Mucosa of rectum (tissue), 2 donors: ENCODE measurements around the gene CFAP46.
"Not testable (repeated sequence)": the region's sequence is repeated elsewhere in the genome, so short reads cannot be mapped to it uniquely, and the experiment has no call there.

Source experiments
- H3K27ac ChIP-seq, 2 donors: one replicate each; pipeline ENCODE4 v1.7.0; 2013; ENCODE audit warnings: inconsistent platforms in 2 of 2, low read depth in 2 of 2, low read length in 2 of 2
- H3K27me3 ChIP-seq, 2 donors: one replicate each; pipeline ENCODE4 v1.7.0; 2013; ENCODE audit warnings: low read length in 2 of 2; ENCODE audit not compliant: control insufficient read depth in 2 of 2, insufficient read depth in 2 of 2
- H3K36me3 ChIP-seq, 2 donors: one replicate each; pipeline ENCODE4 v1.7.0; 2013; ENCODE audit warnings: low read length in 2 of 2; ENCODE audit not compliant: control insufficient read depth in 2 of 2, insufficient read depth in 2 of 2
- H3K4me1 ChIP-seq, 2 donors: one replicate each; pipeline ENCODE4 v1.7.0; 2013; ENCODE audit warnings: low read length in 2 of 2, mild to moderate bottlenecking in 1 of 2; ENCODE audit not compliant: control insufficient read depth in 2 of 2, insufficient read depth in 2 of 2
- H3K4me3 ChIP-seq, 2 donors: one replicate each; pipeline ENCODE4 v1.7.0; 2013; ENCODE audit warnings: low read length in 2 of 2
- H3K9ac ChIP-seq, 2 donors: one replicate each; pipeline ENCODE4 v1.7.0; 2013; ENCODE audit warnings: low read length in 2 of 2, low read depth in 1 of 2, mild to moderate bottlenecking in 1 of 2
- H3K9me3 ChIP-seq, 2 donors: one replicate each; pipeline ENCODE4 v1.7.0; 2013; ENCODE audit warnings: low read length in 2 of 2; ENCODE audit not compliant: control insufficient read depth in 2 of 2
- donor health status: healthy.
- donor health status: Normal muscosa, but diverticular disease.

CFAP46 gene

DNA sequence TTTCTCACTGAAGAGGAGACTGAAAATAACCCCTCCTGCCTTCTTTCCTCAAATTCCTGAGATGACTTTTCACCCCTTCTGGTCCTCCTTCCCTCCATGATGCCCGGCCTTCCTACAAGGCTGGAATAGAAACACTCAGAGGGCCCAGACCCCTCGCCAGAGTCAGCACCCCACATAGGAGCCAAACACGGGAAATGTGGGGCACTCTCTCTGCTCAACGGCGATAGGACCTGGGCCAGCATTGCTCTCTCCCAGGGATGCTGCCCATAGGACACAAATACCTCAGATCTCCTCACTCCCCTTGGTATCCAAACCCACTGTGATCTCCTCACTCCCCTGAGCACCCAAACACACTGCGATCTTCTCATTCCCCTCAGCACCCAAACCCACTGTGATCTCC, 7.4 kb downstream of the CFAP46 start:
- Histone ChIP-seq H3K4me1 (no peaks in the 10 kb centered on the region), H3K36me3 (no peaks in the 10 kb centered on the region), H3K4me3 (no peak overlapping the region), H3K27ac (no peak overlapping the region), H3K27me3 (peaks cover 6 to 7% of the 10 kb centered on the region in 2 donors), H3K9me3 (no peaks in the 10 kb centered on the region), H3K9ac (no peak overlapping the region)

DNA sequence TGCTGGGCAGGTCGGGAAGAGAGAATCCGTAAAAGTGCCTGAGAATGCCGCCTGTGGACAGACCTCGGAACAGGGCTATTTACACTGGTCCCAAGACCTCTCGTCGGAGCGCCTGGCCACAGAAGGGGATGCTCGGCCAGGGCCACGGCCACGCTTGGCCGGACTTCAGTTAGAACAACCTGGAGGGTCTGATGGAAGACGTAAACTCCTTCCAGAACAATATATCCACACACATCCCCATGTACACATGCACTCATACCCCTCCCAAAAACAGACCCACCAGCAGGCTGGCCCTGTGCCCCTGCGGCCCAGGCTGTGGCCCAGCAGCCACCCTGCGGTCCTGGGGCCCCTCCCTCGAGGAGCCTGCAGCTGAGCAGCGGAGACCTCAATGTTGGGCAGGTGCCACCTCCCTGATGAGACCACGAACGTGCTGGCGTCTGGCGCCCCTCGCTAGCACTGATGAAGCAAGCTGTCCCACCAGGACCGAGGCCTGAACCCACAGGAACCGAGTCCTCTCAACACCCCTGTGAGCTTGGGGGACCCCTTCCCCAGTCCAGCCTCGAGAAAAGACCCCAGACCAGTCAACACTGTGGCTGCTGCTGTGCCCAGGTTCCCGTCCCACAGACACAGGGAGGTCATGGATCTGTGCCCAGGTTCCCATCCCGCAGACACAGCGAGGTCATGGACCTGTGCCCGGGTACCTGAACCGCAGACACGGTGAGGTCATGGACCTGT, 8.9 kb downstream of the CFAP46 start:
- Histone ChIP-seq H3K27ac (no peak overlapping the region), H3K27me3 (peaks cover 0 to 6% of the 10 kb centered on the region in 2 donors), H3K36me3 (no peaks in the 10 kb centered on the region), H3K4me1 (no peaks in the 10 kb centered on the region), H3K4me3 (no peak overlapping the region), H3K9ac (no peak overlapping the region), H3K9me3 (no peaks in the 10 kb centered on the region)

DNA sequence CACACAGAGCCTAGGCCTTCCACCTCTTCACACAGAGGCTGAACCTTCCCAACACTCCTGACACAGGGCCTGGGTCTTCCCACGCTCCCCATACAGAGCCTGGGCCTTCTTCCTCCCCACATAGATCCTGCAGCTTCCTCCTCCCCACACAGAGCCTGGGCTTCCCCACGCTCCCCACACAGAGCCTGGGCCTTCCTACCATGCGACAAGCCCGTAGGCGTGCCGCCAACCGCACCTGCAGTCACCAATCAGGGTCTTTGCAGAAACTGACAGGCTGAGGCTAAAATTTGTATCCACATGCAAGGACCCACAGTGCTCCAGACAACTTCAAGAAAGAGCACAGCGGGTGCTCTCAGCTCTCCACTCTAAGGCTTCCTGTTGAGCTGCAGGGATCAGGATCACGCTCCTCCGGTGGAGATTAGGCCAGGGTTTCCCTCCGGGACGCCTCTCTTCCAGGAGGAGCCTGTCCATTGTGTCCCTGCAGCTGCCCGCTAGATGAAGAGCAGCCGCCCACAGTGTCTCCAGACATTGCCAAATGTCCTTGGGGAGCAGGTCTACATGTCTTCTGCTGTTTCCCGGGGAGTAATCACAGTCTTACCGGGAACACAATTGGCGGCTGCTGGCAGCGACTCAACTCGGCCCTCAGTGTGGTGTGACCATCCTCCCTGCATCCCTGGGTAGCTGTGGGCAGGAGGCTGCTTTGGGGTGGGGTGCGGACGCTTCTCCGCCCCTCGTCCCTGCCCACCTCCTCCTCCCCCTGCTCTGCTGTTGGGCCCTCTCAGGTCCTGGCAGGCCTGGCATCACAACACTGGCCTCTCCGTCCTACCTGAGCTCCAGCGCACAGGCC, 9.7 kb downstream of the CFAP46 start:
- Histone ChIP-seq H3K4me1 (no peaks in the 10 kb centered on the region), H3K36me3 (no peaks in the 10 kb centered on the region), H3K4me3 (no peak overlapping the region), H3K27ac (no peak overlapping the region), H3K27me3 (peaks cover 0 to 2% of the 10 kb centered on the region in 2 donors), H3K9ac (no peak overlapping the region), H3K9me3 (no peaks in the 10 kb centered on the region)

DNA sequence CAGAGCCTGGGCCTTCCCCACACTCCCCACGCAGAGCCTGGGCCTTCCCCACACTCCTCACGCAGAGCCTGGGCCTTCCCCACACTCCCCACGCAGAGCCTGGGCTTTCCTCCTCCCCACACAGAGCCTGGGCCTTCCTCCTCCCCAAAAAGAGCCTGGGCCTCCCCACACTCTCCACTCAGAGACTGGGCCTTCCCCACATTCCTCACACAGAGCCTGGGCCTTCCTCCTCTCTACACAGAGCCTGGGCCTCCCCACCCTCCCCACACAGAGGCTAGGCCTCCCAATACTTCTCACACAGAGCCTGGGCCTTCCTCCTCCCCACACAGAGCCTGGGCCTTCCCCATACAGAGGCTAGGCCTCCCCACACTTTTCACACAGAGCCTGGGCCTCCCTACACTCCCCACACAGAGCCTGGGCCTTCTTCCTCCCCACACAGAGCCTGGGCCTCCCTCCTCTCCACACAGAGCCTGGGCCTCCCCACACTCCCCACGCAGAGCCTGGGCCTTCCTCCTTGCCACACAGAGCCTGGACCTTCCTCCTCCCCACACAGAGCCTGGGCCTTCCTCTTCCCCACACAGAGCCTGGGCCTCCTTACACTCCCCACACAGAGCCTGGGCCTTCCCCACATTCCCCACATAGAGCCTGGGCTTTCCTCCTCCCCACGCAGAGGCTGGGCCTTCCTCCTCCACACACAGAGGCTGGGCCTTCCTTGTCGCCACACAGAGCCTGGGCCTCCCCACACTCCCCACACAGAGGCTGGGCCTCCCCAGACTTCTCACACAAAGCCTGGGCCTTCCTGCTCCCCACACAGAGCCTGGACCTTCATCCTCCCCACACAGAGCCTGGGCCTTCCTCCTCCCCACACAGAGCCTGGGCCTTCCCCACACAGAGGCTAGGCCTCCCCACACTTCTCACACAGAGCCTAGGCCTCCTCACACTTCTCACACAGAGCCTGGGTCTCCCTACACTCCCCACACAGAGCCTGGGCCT, 10.8 kb downstream of the CFAP46 start:
- not testable (repeated sequence) for H3K4me3 ChIP-seq, H3K9ac ChIP-seq, H3K27ac ChIP-seq, H3K4me1 ChIP-seq, H3K9me3 ChIP-seq, H3K36me3 ChIP-seq, H3K27me3 ChIP-seq

DNA sequence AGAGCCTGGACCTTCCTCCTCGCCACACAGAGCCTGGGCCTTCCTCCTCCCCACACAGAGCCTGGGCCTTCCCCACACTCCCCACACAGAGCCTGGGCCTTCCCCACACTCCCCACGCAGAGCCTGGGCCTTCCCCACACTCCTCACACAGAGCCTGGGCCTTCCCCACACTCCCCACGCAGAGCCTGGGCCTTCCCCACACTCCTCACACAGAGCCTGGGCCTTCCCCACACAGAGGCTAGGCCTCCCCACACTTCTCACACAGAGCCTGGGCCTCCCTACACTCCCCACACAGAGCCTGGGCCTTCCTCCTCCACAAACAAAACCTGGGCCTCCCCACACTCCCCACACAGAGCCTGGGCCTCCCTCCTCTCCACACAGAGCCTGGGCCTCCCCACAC, 11.7 kb downstream of the CFAP46 start:
- H3K27me3 ChIP-seq, H3K9ac ChIP-seq, H3K4me1 ChIP-seq, H3K4me3 ChIP-seq, H3K27ac ChIP-seq, H3K9me3 ChIP-seq, H3K36me3 ChIP-seq: not testable (repeated sequence)

DNA sequence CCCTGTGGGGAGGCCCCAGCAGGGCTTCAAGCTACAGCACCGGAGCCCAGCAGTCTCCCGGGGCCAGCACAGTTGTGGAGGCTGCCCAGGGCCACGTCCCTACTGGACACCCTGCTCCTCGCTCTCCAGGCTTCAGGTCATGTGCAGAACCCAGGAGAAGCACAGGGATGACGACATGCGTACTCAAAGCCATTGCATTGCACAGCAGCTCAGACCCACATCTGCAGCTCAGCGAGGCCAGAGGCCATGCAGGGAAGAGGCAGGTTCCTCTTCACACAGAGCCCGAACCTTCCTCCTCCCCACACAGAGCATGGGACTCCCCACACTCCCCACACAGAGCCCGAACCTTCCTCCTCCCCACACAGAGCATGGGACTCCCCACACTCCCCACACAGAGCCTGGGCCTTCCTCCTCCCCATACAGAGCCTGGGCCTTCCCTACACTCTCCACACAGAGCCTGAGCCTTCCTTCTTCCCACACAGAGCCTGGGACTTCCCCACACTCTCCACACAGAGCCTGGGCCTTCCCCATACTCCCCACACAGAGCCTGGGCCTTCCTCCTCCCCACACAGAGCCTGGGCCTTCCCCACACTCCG, 12.3 kb downstream of the CFAP46 start:
- no peaks in the 10 kb centered on the region for H3K4me1 ChIP-seq
- no peak overlapping the region for H3K4me3 ChIP-seq
- no peak overlapping the region for H3K27ac ChIP-seq
- H3K9ac ChIP-seq = no peak overlapping the region
- H3K9me3 ChIP-seq = no peaks in the 10 kb centered on the region
- no peaks in the 10 kb centered on the region for H3K27me3 ChIP-seq
- no peaks in the 10 kb centered on the region for H3K36me3 ChIP-seq

DNA sequence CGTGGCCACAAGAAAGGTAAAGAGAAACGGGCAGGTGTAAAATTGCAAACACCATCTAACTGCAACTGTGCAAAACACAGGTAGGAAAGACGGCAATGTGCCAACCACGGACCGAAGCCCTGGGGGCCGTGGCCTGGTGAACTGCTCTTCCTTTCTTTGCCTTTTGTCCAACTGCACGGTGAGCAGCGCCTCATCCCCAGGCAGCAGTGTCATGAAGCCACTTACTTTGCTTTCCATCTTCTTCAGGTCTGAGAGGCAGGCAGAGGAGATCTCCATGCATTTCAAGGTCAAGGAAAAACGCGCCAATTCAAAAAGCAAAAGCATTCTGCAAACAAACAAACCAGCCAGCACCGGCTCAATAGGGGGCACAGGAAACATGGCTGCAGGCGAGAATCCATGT, 12.9 kb downstream of the CFAP46 start:
- Histone ChIP-seq H3K36me3 (no peaks in the 10 kb centered on the region), H3K27me3 (no peaks in the 10 kb centered on the region), H3K4me3 (no peak overlapping the region), H3K9ac (no peak overlapping the region), H3K9me3 (no peaks in the 10 kb centered on the region), H3K27ac (no peak overlapping the region), H3K4me1 (no peaks in the 10 kb centered on the region)

DNA sequence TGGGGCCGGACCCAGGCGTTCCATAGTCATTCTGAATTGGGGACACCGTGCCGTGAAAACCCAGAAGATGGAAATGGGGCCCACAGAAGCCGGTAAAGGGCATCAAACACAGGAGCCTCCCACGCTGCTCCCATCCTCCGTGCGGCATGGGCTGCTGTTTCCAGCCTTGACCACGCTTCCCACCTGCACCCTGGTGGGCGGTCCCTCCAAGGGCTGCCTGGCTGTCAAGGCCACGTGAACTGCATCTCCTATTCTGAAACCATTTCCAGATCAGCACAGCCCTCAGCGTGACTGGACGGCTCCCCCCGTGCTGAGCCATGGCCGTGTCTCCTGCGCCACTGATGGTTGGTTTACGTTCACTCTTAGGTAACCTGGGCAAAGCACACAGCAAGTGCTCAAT, 14.1 kb downstream of the CFAP46 start:
- H3K9ac ChIP-seq = no peak overlapping the region
- H3K27me3 ChIP-seq = no peaks in the 10 kb centered on the region
- no peak overlapping the region for H3K27ac ChIP-seq
- H3K4me1 ChIP-seq = no peaks in the 10 kb centered on the region
- no peak overlapping the region for H3K4me3 ChIP-seq
- H3K36me3 ChIP-seq = no peaks in the 10 kb centered on the region
- H3K9me3 ChIP-seq = no peaks in the 10 kb centered on the region

DNA sequence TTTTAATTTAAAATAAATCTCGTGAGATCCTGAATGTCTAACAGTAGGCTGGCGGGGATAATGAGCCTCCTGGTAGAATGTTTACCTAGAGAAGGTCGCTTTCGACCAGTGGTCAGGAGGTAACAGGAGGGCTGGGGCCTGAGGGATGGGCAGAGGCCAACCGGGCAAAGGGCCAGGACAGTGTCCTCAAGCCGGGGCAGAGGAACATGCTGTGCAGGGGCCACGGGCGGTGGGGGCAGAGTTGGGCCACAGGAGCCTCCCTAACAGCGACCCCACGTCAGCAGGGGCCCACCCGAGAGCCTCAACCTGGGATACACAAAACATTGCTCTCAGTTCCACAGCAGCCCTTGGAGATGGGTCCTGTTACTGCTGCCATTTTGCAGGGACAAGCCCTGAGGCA, 14.5 kb downstream of the CFAP46 start:
- Histone ChIP-seq H3K4me3 (no peak overlapping the region), H3K9ac (no peak overlapping the region), H3K36me3 (no peaks in the 10 kb centered on the region), H3K4me1 (no peaks in the 10 kb centered on the region), H3K27me3 (no peaks in the 10 kb centered on the region), H3K9me3 (no peaks in the 10 kb centered on the region), H3K27ac (no peak overlapping the region)
